ENCODE data around the gene HOXB9. TPM values are rescaled to one million over a fixed set of nuclear protein-coding genes. Genes with fewer than 3 reads are reported as not detected.
A peak's percentile ranks its signal among the peaks of the same experiment; 100 is the strongest.

The HOXB9 gene
- total and polyA plus RNA-seq, 9 of the 15 experiments (the other 6 are each of a cell fraction or from before 2014, with no cell fraction given) = 3.1 to 196 (median 77.6) TPM

DNA sequence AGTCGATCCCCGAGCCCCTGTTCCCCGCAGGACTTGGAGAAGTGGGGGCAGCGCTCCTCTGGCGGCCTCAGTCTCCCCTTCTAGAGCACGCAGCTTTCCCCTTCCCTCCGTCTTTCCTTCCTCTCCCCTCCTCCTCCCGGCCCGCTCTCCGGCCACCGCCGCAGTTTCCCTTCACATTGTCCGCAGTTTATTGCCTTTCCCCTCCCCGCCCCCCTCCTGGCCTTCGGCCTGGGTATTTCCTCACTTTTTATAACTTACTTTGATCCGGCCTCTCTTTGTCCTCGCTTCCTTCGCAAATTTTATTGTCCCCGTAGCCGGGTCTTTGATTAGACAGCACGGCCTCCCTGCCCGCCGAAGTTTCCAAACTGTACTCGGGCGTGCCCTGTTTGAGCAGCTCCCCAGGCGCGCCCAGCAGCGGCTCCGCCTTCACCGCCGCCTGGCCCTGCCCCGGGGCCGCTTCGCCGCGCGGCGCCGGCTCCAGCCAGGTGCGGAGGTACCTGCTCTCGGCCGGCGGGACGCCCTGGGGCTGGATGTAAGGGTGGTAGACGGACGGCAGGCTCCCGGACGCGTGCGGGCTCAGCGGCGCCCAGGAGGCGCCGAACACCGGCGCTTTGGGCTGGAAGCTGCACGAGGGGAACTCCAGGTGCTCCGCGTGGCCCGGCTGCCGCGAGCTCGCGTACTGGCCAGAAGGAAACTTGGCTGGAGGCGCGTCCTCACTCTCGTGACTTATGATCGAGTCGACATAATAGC lies 488 bp downstream of the HOXB9 start (continued):
- TF ChIP-seq, protein P1, sequence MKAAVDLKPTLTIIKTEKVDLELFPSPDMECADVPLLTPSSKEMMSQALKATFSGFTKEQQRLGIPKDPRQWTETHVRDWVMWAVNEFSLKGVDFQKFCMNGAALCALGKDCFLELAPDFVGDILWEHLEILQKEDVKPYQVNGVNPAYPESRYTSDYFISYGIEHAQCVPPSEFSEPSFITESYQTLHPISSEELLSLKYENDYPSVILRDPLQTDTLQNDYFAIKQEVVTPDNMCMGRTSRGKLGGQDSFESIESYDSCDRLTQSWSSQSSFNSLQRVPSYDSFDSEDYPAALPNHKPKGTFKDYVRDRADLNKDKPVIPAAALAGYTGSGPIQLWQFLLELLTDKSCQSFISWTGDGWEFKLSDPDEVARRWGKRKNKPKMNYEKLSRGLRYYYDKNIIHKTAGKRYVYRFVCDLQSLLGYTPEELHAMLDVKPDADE (conservative IDR thresholded peaks at IDR 0.05; ENCODE audit: control insufficient read depth, low read depth, low read length) = no peak; the same call in 1 of the 2 replicates
- no peak for TF ChIP-seq PTTG1 (tag; IDR thresholded peaks at IDR 0.05; ENCODE audit: low read depth)
- TF ChIP-seq MEF2D (tag; conservative IDR thresholded peaks at IDR 0.05; ENCODE audit: low read depth) = no peak
- TF ChIP-seq EGR1 (conservative IDR thresholded peaks at IDR 0.05) = no peak
- TF ChIP-seq, protein P2, sequence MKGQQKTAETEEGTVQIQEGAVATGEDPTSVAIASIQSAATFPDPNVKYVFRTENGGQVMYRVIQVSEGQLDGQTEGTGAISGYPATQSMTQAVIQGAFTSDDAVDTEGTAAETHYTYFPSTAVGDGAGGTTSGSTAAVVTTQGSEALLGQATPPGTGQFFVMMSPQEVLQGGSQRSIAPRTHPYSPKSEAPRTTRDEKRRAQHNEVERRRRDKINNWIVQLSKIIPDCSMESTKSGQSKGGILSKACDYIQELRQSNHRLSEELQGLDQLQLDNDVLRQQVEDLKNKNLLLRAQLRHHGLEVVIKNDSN (CRISPR knock-in tag; IDR thresholded peaks at IDR 0.05) = peak; percentile 5; the same call in 1 of the 2 replicates
- TF ChIP-seq SP1 (CRISPR knock-in tag; IDR thresholded peaks at IDR 0.05) = no peak
- no peak for TF ChIP-seq SMARCE1 (IDR thresholded peaks at IDR 0.05)
- 0 out of 2 replicates have a peak, but pooled peaks have one; percentile 38 for TF ChIP-seq CBX1 (IDR thresholded peaks at IDR 0.05; ENCODE audit: low read depth)
- TF ChIP-seq ZNF274 (IDR thresholded peaks at IDR 0.05; ENCODE audit: borderline replicate concordance, low read depth, low read length) = peak; percentile 33; the same call in 1 of the 2 replicates
- TF ChIP-seq BCOR (IDR thresholded peaks at IDR 0.05) = no peak
- peak; percentile 92 for TF ChIP-seq RBFOX2 (IDR thresholded peaks at IDR 0.05; ENCODE audit: low read depth, low read length)
- TF ChIP-seq POLR3A (IDR thresholded peaks at IDR 0.05; ENCODE audit: borderline replicate concordance, extremely low read depth, insufficient read depth, insufficient read length) = no peak
- TF ChIP-seq PHB (CRISPR knock-in tag; IDR thresholded peaks at IDR 0.05) = 0 out of 2 replicates have a peak, but pooled peaks have one; percentile 74
- TF ChIP-seq SMARCA4 (IDR thresholded peaks at IDR 0.05) = no peak
- TF ChIP-seq, protein P3, sequence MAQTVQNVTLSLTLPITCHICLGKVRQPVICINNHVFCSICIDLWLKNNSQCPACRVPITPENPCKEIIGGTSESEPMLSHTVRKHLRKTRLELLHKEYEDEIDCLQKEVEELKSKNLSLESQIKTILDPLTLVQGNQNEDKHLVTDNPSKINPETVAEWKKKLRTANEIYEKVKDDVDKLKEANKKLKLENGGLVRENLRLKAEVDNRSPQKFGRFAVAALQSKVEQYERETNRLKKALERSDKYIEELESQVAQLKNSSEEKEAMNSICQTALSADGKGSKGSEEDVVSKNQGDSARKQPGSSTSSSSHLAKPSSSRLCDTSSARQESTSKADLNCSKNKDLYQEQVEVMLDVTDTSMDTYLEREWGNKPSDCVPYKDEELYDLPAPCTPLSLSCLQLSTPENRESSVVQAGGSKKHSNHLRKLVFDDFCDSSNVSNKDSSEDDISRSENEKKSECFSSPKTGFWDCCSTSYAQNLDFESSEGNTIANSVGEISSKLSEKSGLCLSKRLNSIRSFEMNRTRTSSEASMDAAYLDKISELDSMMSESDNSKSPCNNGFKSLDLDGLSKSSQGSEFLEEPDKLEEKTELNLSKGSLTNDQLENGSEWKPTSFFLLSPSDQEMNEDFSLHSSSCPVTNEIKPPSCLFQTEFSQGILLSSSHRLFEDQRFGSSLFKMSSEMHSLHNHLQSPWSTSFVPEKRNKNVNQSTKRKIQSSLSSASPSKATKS (CRISPR knock-in tag; IDR thresholded peaks at IDR 0.05) = no peak
- TF ChIP-seq NFIX (CRISPR knock-in tag; IDR thresholded peaks at IDR 0.05; ENCODE audit: low read depth) = no peak
- peak; percentile 49 for TF ChIP-seq FIP1L1 (IDR thresholded peaks at IDR 0.05; ENCODE audit: low read depth, low read length, poor library complexity, severe bottlenecking)
- no peak for TF ChIP-seq ZNF583 (CRISPR knock-in tag; IDR thresholded peaks at IDR 0.05)
- 0 out of 2 replicates have a peak, but pooled peaks have one; percentile 12 for TF ChIP-seq ZNF507 (tag; conservative IDR thresholded peaks at IDR 0.05)
- TF ChIP-seq CSDE1 (IDR thresholded peaks at IDR 0.05) = no peak
- TF ChIP-seq, protein P4, sequence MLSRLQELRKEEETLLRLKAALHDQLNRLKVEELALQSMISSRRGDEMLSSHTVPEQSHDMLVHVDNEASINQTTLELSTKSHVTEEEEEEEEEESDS (CRISPR knock-in tag; IDR thresholded peaks at IDR 0.05) = no peak
- 0 out of 2 replicates have a peak, but pooled peaks have one; percentile 61 for TF ChIP-seq HNRNPL (IDR thresholded peaks at IDR 0.05; ENCODE audit: low read depth, low read length)
- no peak for TF ChIP-seq PURB (CRISPR knock-in tag; IDR thresholded peaks at IDR 0.05; ENCODE audit: low read depth)
- TF ChIP-seq, protein P5, sequence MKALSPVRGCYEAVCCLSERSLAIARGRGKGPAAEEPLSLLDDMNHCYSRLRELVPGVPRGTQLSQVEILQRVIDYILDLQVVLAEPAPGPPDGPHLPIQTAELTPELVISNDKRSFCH (CRISPR knock-in tag; IDR thresholded peaks at IDR 0.05) = no peak
- TF ChIP-seq, protein P5 (tag; IDR thresholded peaks at IDR 0.05) = no peak

Measured in K562 (cell line).